Panc1 (cell line): ENCODE results near the gene GNAS-AS1. TPM values are rescaled to one million over a fixed set of nuclear protein-coding genes. Genes with fewer than 3 reads are reported as not detected.

ENCODE experiments used
- ATAC-seq: fragments of 200-7000 bp; cut with Tn5 transposase; 2 replicates; pipeline ENCODE4 v1.9.1; 2020; ENCODE audit warnings: mild to moderate bottlenecking, moderate library complexity
- BruUV-seq: library from RNA; stranded (reverse); fragments of 400-500 nt; replicated peaks from 2 replicates; lab custom pipeline; 2021; lab: Mats Ljungman, UMichigan
- CTCF ChIA-PET: fragments of 300-600 bp; sonication (Branson Sonifier 250); formaldehyde crosslinking; loops from one replicate; lab custom pipeline; 2022; ENCODE audit warnings: antibody characterized with exemption; lab: Charles Lee
- POLR2A ChIA-PET: fragments of 300-600 bp; sonication (Branson Sonifier 250); formaldehyde crosslinking; loops from one replicate; lab custom pipeline; 2022; ENCODE audit warnings: antibody characterized with exemption; lab: Charles Lee
- DNase-seq: peaks from one replicate; pipeline ENCODE4 v3.0.0-alpha.2; 2010; ENCODE audit warnings: low read depth, low spot score
- H3K27ac ChIP-seq: 2 replicates; pipeline ENCODE4 v1.5.1; 2011; ENCODE audit warnings: mild to moderate bottlenecking, low read length, inconsistent platforms
- H3K27me3 ChIP-seq: fragments of 200-500 bp; sonication (Bioruptor generic); 2 replicates; pipeline ENCODE4 v1.6.0; 2014; ENCODE audit warnings: low read length, inconsistent platforms; ENCODE audit not compliant: control insufficient read depth, insufficient read depth
- H3K36me3 ChIP-seq: fragments of 200-500 bp; sonication (Bioruptor generic); 2 replicates; pipeline ENCODE4 v1.5.1; 2014; ENCODE audit warnings: inconsistent platforms, mild to moderate bottlenecking, low read length, moderate library complexity; ENCODE audit not compliant: control insufficient read depth, insufficient read depth
- H3K4me1 ChIP-seq: 2 replicates; pipeline ENCODE4 v1.5.1; 2011; ENCODE audit warnings: inconsistent platforms, mild to moderate bottlenecking, low read length, moderate library complexity; ENCODE audit not compliant: control insufficient read depth, insufficient read depth
- H3K4me3 ChIP-seq, 2 experiments: 2 replicates each; pipeline ENCODE4 v1.5.1; 2011 to 2012; ENCODE audit warnings: low read depth in 2 of 2, low read length in 2 of 2, mild to moderate bottlenecking in 2 of 2, inconsistent platforms in 1 of 2, moderate library complexity in 1 of 2
- H3K9me3 ChIP-seq: fragments of 200-500 bp; sonication (Bioruptor generic); 2 replicates; pipeline ENCODE4 v1.5.1; 2014; ENCODE audit warnings: low read depth, mild to moderate bottlenecking, inconsistent platforms, low read length, moderate library complexity; ENCODE audit not compliant: control insufficient read depth, insufficient read depth
- POLR2AphosphoS5 ChIP-seq: IDR thresholded peaks from 2 replicates; pipeline ENCODE4 v1.6.1; 2012; ENCODE audit warnings: mild to moderate bottlenecking, low read depth, low read length, moderate library complexity
- SIN3A ChIP-seq: IDR thresholded peaks from 2 replicates; pipeline ENCODE4 v1.6.1; 2012; ENCODE audit warnings: low read depth, mild to moderate bottlenecking, low read length, moderate library complexity, borderline replicate concordance; ENCODE audit not compliant: insufficient read depth
- TCF7L2 ChIP-seq: IDR thresholded peaks from 2 replicates; pipeline ENCODE4 v1.6.1; 2011; ENCODE audit warnings: mild to moderate bottlenecking, low read depth, low read length, inconsistent platforms
- in situ Hi-C: cut with HindIII; loops from 2 replicates; pipeline ENCODE4 v1.10.0; 2016; ENCODE audit warnings: low sequenced_read_pairs, low pct_unique_long_range_greater_than_20kb
- intact Hi-C: fragments of 100-400 bp; cut with micrococcal nuclease; formaldehyde crosslinking; loops from one replicate; pipeline ENCODE4 v1.10.0; 2022; ENCODE audit not compliant: unreplicated experiment
- total RNA-seq: library from RNA; stranded (reverse); gene quantifications from one replicate; pipeline ENCODE4 v1.2.1, GENCODE V29; 2021; ENCODE audit not compliant: unreplicated experiment
- TF ChIP-seq, protein P1 (sequence below), 2 experiments: IDR thresholded peaks; 2 replicates each; pipeline ENCODE4 v1.6.1; 2011 to 2012; ENCODE audit warnings: low read depth in 2 of 2, control low read depth in 1 of 2, low read length in 1 of 2, mild to moderate bottlenecking in 1 of 2, moderate library complexity in 1 of 2; ENCODE audit not compliant: insufficient read depth in 1 of 2
- TF ChIP-seq, protein P2 (sequence below): fragments of 450-650 bp; IDR thresholded peaks from 2 replicates; pipeline ENCODE4 v1.5.1; 2017; ENCODE audit warnings: mild to moderate bottlenecking

The GNAS-AS1 gene
- total RNA-seq, 1 experiment from 2014 or later: not detected

DNA sequence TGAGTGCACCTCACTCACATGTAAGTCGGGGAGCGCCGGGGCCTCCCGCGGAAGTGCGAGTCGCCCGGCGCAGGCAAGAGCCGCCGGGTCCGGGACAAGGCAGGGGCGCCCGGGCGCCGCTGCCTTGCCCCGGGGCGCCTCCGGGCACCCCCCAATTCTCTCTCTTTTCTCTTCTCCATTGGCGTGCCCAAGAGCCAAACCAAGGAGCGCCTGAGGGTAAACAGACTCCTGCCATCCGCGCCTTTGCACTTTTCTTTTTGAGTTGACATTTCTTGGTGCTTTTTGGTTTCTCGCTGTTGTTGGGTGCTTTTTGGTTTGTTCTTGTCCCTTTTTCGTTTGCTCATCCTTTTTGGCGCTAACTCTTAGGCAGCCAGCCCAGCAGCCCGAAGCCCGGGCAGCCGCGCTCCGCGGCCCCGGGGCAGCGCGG lies 38.6 kb upstream of the GNAS-AS1 start:
- no peaks in the 10 kb centered on the region for H3K9me3 ChIP-seq
- DNase-seq: no peak
- no peak for ATAC-seq
- peaks cover 12% of the 10 kb centered on the region for H3K4me1 ChIP-seq
- H3K36me3 ChIP-seq: peaks cover 2% of the 10 kb centered on the region; the same call in 1 of the 2 replicates
- TF ChIP-seq, protein P1, sequence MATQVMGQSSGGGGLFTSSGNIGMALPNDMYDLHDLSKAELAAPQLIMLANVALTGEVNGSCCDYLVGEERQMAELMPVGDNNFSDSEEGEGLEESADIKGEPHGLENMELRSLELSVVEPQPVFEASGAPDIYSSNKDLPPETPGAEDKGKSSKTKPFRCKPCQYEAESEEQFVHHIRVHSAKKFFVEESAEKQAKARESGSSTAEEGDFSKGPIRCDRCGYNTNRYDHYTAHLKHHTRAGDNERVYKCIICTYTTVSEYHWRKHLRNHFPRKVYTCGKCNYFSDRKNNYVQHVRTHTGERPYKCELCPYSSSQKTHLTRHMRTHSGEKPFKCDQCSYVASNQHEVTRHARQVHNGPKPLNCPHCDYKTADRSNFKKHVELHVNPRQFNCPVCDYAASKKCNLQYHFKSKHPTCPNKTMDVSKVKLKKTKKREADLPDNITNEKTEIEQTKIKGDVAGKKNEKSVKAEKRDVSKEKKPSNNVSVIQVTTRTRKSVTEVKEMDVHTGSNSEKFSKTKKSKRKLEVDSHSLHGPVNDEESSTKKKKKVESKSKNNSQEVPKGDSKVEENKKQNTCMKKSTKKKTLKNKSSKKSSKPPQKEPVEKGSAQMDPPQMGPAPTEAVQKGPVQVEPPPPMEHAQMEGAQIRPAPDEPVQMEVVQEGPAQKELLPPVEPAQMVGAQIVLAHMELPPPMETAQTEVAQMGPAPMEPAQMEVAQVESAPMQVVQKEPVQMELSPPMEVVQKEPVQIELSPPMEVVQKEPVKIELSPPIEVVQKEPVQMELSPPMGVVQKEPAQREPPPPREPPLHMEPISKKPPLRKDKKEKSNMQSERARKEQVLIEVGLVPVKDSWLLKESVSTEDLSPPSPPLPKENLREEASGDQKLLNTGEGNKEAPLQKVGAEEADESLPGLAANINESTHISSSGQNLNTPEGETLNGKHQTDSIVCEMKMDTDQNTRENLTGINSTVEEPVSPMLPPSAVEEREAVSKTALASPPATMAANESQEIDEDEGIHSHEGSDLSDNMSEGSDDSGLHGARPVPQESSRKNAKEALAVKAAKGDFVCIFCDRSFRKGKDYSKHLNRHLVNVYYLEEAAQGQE (IDR thresholded peaks at IDR 0.05; ENCODE audit: insufficient read depth in 1 of 2, low read depth in 2 of 2, low read length in 1 of 2): no peak
- TF ChIP-seq, protein P2, sequence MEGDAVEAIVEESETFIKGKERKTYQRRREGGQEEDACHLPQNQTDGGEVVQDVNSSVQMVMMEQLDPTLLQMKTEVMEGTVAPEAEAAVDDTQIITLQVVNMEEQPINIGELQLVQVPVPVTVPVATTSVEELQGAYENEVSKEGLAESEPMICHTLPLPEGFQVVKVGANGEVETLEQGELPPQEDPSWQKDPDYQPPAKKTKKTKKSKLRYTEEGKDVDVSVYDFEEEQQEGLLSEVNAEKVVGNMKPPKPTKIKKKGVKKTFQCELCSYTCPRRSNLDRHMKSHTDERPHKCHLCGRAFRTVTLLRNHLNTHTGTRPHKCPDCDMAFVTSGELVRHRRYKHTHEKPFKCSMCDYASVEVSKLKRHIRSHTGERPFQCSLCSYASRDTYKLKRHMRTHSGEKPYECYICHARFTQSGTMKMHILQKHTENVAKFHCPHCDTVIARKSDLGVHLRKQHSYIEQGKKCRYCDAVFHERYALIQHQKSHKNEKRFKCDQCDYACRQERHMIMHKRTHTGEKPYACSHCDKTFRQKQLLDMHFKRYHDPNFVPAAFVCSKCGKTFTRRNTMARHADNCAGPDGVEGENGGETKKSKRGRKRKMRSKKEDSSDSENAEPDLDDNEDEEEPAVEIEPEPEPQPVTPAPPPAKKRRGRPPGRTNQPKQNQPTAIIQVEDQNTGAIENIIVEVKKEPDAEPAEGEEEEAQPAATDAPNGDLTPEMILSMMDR: no peak
- TF ChIP-seq POLR2AphosphoS5 (no peak), TCF7L2 (no peak), SIN3A (no peak)
- no peaks in the 10 kb centered on the region for H3K27me3 ChIP-seq
- intact Hi-C loops: no loop called here
- BruUV-seq: no TSS peak
- ChIA-PET POLR2A (no interaction called here), CTCF (no interaction called here)
- in situ Hi-C loops: no loop called here
- H3K4me3 ChIP-seq: peak overlapping the region in 1 of 2 experiments; percentile 77; a peak in 1 of 4 replicates
- H3K27ac ChIP-seq: no peak overlapping the region

DNA sequence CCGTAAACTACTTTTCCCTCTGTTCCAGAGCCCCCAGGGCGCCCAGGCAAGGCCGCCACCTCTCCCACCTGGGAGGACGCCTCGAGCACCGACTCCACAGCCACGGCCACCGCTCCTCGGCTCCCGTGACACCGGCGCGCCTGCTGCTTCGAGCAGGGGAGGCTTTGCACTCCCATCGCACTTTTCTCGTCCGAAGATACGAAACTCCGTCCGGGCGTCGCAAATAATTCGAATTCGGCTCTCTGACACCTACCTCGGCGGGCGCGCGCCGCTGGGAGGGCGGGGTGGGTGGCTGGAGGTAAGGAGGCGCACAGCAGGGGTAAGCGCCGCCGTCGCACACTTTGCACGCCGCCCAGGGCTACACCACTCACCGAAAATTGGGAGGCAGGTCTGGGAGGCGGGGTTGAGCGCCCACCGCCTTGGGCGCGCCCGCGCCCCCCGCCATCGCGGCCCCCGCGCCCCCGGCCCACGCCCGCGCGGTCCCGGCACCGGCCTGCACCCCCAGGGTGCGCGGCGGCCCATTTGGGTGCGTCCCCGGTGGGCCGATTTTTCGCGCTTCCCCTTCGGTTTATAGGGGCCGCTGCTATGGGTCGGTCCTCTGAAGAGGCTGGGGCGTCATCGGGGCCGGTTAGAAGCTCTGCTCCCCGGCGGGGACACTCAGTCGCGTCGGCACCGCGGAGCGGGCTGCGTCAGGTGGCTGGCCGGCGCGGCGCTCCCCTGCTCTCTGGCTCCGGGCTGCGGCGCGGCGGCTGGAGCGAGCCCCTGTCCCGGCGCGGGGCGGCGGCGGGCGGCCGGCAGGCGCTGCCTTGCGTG lies 38.0 kb upstream of the GNAS-AS1 start:
- in situ Hi-C loops: no loop called here
- intact Hi-C loops: no loop called here
- POLR2A ChIA-PET: no interaction called here

More for the DNA sequence above, 38.0 kb upstream of the GNAS-AS1 start:
- CTCF ChIA-PET: no interaction called here
- Histone ChIP-seq H3K27me3 (no peaks in the 10 kb centered on the region), H3K4me3 (peak overlapping the region in 1 of 2 experiments; percentile 77; a peak in 1 of 4 replicates), H3K36me3 (peaks cover 2% of the 10 kb centered on the region; the same call in 1 of the 2 replicates), H3K9me3 (no peaks in the 10 kb centered on the region), H3K27ac (no peak overlapping the region), H3K4me1 (peaks cover 6% of the 10 kb centered on the region)
- no peak for DNase-seq
- no peak for ATAC-seq
- no TSS peak for BruUV-seq
- no peak for TF ChIP-seq TCF7L2
- TF ChIP-seq, protein P2: no peak
- no peak for TF ChIP-seq SIN3A
- TF ChIP-seq, protein P1 (IDR thresholded peaks at IDR 0.05; ENCODE audit: insufficient read depth in 1 of 2, low read depth in 2 of 2, low read length in 1 of 2): no peak
- TF ChIP-seq POLR2AphosphoS5: no peak
